Right renal cortex interstitium (tissue), 3 donors: ENCODE measurements around the gene CXCL11. TPM values are rescaled to one million over a fixed set of nuclear protein-coding genes. Genes with fewer than 3 reads are reported as not detected.
A peak's percentile ranks its signal among the peaks of the same experiment; 100 is the strongest.
"Not testable (repeated sequence)": the region's sequence is repeated elsewhere in the genome, so short reads cannot be mapped to it uniquely, and the experiment has no call there.

ENCODE experiments used
- DNase-seq, 3 donors: peaks; one replicate each; pipeline ENCODE4 v3.0.0-alpha.2; 2013; ENCODE audit warnings: low read depth in 3 of 3, low spot score in 2 of 3
- polyA plus RNA-seq, 3 donors: library from polyadenylated mRNA; unstranded; fragments of 120-200 nt; gene quantifications; one replicate each; pipeline ENCODE4 v1.2.1, GENCODE V29; 2013; ENCODE audit not compliant: insufficient read length in 3 of 3

Gene CXCL11
- polyA plus RNA-seq, result under 1 TPM; 0.32 to 0.44 (median 0.42) TPM

DNA sequence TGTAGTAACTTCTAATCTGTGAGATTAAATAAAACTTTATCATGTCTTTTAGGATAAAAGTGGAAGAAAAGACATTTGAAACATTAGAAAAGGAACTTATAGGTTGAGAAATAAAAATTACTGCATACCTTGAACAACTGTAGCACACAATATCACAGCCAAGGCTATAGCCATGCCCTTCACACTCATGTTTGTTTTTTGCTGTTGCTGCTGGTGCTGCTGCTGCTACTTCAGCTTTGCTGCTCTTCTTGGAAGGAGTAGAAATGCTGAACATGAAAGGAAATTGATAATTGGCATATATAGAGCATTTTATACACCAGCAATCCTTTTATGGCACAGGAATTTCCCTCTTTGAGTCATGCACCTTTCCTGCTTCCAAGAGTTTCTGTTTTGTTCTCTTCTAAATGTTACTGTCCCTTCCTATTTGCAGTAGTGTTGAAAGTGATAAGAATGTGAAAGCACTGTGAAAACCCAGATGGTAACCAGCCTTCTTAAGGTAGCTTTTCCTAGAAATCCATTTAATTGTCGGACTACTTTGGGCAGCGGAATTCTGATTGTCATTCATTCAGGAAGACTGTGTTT, at the start of gene CXCL11:
TSS of gene CXCL11 (minus strand) at position 272 of the 582 bp plus-strand sequence. CDS start at position 189, 83 bp downstream.
- no peak for DNase-seq

GRCh38 chr4:76084542-76084941, 48.7 kb upstream of the CXCL11 start:
- DNase-seq, result no peak

DNA sequence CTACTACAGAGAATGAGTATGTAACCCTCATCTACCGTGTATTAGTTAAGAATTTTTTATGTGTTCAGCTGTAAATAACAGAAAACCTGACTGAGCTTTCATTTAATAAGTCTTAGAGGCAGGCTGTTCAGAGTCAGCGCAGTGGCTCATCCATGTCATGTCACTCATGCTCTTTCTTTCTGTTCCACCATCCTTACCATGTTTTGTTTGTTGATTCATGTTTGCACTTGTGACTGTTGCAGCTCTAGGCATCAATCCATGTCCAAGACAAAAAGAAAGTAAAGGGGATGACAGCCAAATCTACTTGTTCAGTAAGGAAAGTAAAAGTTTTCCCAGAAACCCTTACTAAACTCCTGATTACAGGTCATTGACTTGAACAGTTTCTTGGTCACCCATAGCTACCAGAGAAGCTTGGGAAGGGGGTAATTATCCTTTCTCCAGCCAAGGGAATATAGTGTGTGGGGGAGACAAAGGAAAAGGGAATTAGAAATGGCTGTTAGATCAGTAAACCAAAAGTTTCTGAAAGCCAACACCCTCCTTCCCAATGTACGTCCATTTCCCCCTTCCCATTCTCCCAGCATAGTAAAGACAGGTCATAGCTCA, 47.6 kb upstream of the CXCL11 start:
- no peak for DNase-seq

GRCh38 chr4:76078033-76078613, 42.3 kb upstream of the CXCL11 start:
- no peak for DNase-seq

DNA sequence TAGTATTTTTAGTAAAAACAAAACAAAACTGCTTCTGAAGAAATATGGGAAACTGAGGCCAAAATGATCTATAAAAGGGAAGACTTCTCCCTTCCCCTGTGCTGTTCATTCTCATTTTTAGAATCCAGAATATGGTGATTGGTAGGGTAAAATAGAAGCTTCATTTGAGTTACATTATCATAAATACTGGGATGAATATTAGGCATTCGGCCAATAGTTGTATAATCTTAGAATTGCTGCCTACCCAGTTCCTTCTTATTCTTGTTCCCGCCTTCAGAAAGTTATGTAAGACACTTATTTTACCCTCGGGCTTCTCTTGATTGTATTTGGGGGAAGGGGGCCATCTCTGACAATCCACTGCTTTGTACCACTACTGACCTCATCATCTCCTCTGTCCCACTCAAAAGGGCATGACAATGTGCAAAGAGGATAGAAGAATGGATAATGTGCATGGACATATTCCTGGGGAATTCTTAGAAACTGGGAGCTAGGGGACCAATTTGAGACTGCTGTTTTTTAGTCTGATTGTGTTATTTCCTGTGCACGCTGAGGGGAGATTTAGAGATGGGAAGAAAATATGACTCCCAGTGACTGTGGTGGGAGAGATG, 39.2 kb upstream of the CXCL11 start:
- no peak for DNase-seq

DNA sequence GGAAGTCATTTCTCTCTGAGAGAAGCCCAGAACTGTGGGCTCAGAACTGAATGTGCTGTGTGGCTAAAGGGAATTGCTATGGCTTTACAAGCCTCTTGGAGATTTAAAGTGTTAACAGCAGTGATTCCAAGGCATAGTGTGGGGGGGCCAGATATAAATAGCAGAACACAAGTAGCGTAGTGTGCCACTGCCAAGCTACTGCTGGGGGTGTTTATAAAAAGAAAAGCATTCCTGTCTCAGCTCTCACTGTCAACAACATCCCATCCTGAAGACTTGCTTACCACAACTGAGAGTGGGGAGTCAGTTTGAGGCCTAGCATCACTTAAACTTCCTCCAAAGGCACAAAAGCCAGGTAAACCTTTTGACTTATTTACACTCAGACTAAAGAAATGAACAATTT, 38.6 kb upstream of the CXCL11 start, which contains the start of gene ART3:
TSS of gene ART3 (plus strand) at position 242 of the 400 bp plus-strand sequence. CDS start 1,181 bp downstream, outside the sequence.
- no peak for DNase-seq

DNA sequence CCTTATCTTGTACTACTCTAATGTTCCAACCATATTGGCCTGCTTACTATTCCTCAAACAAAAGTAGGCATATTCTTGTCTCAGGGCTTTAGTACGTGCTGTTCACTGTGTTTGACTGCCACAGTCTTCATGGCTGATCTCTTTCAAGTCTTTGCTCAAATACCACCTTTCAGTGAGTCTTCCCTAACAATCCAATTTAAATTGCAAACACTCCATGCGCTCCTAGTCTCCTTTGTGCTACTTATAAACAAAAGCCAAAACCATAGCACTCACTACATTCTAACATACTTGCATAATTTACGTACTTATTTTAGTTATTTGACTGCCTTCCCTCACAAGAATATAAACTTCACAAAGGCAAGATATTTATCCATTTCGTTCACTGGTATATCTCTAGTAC, 36.9 kb upstream of the CXCL11 start:
- no peak for DNase-seq

GRCh38 chr4:76067652-76068286, 31.9 kb upstream of the CXCL11 start:
- peak; percentile 34 to 61 (median 54) for DNase-seq

DNA sequence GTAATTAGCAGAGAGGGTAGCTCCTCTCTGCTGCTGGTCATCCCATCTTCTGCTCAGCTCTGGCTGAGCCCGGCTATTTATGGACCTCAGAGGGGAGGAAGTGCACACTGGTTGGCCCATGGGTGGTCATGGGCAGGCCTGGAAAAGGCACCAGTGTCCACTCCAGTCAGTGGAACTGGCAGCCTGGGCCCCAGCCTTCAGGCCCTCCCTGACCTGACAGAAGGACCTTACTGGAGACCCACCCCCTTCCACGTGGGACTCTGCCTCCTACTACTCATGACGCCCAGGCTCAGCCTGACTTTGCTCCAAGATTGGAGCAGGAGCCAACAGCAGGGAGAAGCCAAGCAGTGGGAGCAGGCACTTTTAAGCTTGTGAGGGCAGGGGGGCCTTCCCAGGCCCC, 30.7 kb upstream of the CXCL11 start:
- DNase-seq, result no peak

- no peak for DNase-seq
Observed at GRCh38 chr4:76061982-76062381, 26.1 kb upstream of the CXCL11 start.

GRCh38 chr4:76061421-76061820, 25.6 kb upstream of the CXCL11 start:
- DNase-seq, result no peak

DNA sequence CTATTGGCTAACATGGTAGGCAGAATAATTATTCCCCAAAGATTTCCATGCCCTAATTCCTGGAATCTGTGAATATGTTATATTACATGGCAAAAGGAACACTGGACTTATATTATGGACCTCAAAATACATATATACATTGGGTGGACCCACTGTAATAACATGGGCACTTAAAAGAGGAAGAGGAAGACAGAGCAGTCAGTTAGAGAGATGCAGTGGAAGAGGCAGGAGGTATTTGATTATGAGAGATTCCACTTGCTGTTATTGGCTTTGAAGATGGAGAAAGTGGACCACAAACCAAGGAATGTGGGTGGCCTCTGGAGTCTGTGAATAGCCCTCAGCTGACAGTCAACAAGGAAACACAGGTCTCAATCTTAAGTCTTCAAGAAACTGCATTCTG, 24.6 kb upstream of the CXCL11 start:
- no peak for DNase-seq

DNA sequence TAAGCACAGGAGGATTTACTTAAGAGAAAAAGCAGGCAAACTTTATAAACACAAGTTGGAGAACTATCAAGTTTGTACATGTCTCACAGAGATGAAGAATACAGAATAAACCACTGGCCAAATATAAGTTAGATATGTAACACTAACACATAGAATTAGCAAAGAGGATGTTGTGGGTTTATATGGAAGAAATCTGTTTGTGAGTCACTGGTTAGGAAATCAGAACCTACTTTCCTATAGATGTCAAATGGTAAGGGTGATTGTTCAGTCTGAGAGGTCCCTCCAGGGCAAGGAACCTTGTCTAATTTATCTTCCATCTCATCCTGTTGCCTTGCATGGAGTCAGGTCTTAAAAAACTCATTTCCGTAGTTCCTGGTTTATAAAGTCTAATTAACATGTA, 23.9 kb upstream of the CXCL11 start:
- DNase-seq, result no peak

DNA sequence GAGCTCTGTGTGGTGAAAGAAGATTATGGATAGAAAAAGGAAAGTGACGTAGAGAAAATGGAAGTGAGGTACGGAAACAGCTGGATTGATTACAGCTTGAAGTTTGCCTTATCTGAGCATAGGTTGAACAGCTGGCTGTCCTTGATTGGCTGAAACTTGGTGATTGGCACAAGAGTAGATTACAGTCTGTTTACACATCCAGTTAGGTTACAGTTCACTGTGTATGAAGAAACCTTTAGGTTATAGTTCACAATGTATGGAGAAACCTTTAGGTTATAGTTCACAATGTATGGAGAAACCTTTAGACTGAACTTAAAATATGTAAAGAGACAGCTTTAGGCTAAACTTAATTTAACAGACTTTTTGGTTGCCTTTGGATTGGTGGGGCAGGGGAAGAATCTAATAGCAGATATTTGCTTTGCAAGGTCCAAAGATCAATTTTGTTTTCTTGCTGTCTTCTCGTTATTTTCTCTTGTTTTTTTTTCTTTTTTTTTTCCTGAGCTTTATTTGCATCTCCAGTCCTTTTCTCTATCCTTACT, 23.1 kb upstream of the CXCL11 start:
- no peak for DNase-seq

DNA sequence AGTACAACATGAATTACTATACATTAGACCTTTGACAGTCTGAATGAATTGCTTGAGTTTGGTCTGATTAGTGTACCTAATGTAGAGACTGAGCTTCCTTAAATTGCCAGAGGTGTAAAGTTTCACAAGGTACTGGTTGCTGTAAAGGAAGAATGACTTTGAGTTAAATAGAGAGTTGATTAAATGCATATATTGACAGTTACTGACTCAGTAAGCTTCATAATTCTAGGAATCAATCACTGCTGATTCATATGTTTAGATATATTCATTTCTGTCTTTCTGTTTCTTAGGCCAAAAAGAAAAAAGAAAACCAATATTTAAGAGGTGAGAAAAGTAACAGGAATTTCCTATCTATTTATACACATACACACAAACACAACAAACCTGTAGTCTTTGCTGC, 22.4 kb upstream of the CXCL11 start:
- DNase-seq, result no peak

DNA sequence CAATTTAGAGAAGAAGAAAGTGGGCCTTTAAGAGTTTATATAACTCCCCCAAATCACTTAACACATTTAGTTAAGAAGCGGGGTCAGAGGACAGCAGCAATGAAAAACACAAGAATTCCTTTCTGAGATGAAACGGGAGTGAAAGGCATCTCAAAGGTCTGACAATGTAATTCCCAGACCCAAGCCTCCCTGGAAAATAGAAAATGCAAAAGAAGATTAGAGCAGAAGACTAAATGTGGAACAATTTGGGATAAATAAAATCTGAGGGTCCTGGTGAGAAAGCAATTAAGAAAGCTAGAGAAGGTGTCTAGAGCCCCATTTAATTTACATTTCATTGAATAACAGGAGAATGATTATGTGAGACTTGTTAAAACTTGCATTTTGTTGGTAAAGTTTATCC, 19.6 kb upstream of the CXCL11 start:
- no peak for DNase-seq

GRCh38 chr4:76055016-76055415, 19.1 kb upstream of the CXCL11 start:
- DNase-seq, result no peak

GRCh38 chr4:76053730-76054129, 17.9 kb upstream of the CXCL11 start:
- DNase-seq, result no peak

GRCh38 chr4:76050560-76051050, 14.7 kb upstream of the CXCL11 start:
- not testable (repeated sequence) for DNase-seq

GRCh38 chr4:76049860-76050416, 14.1 kb upstream of the CXCL11 start:
- DNase-seq, result not testable (repeated sequence)
